CD4-positive, alpha-beta T cell treated with Interleukin-4 for 4 hours (primary cell): ENCODE results near the gene DUSP7.

Source experiments
- DNase-seq: peaks from one replicate; pipeline ENCODE4 v3.0.0-alpha.2; 2020

The DUSP7 gene

DNA sequence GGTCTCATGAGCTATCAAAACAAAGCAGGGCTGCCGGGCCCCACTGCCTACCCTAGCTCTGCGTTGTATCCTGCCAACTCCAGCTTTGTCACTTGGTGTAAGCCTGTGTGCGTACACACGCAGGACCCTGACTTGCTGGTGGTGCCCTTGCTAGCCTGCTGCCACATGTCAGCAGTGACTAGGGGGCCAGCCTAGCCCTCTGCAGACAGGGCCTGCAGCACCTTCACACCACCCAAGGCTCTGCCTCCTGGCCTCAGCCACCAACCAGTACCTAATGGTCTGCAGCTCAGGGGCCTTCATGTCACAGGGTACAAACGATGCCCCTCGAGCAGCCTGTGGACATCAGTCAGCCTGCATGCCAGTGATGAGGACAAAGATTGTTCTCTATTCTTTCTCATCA, 30.1 kb upstream of the DUSP7 start:
- DNase-seq: no peak

DNA sequence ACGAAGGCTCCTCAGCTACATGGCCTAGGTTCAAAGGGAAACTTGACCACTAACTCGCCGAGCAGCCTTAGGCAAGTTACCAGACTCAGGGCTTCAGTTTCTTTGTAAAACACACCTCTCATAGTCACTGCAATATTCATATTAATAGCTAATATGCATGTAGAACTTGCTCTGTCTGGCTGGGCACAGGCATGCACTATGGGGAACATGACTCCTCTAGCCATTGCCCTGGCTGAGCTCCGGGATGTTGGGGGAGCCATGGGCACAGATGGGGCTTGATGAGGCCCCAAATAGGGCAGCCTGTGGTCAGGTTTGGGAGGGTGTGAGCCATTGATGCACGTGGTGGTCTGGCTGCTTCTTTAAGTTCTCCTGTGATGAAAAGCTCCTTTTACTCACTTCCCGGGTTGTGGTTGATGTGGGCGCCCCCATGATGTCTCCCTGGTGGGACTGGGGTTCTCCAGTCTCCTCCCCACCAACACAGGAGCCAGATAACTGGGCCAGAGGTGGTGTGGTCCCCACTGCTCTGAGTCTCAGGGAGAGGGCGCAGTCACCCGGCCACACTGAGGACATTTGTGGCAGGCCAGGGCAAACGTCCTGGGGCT, 29.4 kb upstream of the DUSP7 start:
- DNase-seq: no peak

DNA sequence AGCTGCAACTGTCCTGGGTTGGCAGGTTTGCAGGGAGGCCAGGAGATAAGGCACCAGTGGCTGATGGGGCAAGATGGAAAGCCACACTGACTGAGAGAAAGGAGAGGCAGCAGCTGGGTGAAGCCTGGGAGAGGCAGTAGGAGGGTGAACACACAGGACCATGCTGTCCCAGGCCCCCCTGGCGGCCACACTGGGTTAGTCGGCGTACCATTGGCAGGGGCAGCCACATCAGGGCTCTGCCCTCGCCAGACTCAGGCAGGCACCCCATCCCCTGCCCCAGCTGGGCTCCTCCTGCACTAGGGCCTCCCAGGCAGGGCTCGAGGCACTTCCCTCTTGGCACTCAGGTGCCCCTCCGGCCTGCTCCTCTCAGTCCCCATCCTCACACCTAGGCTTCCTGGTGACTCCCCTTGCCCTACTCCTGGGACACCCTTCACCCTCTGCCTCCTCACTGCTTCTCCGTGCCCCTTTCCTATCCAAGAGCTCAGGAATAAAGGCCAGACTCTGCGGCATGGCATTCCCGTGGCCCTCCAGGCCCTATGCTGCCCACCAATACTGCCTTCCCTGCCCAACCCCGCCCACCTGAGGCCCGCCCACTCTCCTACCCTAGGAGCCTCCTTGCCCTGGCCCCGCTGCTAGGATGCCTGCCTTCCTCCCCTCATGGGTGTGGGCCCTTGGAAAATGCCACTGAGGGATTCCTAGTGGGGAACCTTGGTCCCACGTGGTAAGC, 28.7 kb upstream of the DUSP7 start:
- DNase-seq: no peak

DNA sequence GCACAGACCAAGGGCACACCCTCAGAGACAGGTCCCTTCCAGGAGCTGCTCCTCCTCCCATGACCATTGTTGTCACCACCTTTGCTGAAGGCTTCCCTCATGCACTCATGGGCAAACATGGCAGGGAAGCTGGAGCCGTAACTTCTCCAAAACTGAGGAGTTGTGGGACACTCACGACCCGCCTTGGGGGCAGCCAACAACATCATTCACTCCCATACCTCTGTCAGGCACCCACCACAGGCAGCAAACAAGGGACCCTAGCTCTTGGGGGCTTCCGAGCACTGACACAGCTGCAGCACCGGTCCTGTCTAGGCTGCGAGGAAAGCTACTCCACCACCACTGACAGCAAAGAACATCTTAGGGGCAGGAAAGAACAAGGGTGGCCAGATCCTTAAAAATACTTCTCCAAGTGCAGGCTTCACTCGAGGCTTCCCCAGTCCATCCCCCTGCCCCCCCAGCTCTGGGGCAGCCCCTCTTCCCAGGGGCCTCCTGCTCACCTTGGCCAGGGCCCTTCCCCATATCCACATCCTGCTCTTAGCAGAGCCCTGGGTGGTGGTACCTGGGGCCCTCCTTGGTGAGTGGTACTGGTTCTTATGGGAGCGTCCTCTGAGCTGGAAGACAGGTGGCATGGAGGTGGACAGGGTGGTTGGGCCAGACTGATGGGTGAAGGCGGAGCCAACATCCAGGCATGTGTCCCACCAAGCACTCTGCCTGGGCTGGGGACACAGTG, 28.0 kb upstream of the DUSP7 start:
- no peak for DNase-seq

DNA sequence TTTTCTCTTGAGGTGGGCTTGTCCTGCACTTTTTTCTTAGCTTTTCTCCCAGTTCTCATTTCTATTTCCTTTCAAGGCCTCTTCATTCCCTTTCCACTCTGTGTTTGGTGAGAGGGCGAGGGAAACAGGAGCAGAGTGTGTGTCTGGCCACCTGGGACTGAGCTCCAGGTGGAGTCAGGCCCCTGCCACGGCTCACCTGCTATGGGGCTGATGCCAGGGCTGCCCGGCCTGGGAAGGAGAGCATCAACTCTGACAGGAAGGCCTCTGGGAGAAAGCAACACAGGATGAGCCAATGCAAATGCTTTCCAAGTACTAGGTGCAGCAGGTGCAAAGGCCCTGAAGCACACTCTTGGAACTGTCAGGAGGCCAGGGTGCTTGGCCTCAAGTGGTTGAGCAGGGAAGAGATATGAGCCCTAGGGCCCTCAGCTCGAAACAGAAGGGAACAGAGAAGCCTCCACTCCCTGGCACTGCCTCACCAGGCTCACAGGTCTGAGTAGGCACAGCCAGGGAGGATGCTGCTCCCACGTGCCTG, 27.3 kb upstream of the DUSP7 start:
- no peak for DNase-seq

DNA sequence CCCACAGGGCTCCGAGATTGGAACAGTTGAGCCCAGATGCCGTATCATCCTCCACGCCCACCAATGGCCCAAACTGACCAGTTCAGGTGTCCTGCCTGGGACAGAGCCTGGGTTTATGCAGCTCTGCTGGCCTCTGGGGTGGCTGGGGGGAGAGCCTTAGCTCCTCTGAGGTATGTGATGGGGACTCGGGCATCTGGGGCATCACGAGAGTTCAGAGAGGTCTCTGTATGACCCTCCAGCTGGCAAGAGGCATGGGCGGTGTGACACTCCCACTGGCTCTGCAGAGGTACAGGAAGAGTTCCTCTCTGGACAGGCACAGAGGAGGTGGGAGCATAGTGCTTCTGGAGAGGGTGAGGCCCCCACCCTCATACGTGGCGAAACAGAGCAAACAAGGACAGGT, 26.6 kb upstream of the DUSP7 start:
- DNase-seq: no peak

DNA sequence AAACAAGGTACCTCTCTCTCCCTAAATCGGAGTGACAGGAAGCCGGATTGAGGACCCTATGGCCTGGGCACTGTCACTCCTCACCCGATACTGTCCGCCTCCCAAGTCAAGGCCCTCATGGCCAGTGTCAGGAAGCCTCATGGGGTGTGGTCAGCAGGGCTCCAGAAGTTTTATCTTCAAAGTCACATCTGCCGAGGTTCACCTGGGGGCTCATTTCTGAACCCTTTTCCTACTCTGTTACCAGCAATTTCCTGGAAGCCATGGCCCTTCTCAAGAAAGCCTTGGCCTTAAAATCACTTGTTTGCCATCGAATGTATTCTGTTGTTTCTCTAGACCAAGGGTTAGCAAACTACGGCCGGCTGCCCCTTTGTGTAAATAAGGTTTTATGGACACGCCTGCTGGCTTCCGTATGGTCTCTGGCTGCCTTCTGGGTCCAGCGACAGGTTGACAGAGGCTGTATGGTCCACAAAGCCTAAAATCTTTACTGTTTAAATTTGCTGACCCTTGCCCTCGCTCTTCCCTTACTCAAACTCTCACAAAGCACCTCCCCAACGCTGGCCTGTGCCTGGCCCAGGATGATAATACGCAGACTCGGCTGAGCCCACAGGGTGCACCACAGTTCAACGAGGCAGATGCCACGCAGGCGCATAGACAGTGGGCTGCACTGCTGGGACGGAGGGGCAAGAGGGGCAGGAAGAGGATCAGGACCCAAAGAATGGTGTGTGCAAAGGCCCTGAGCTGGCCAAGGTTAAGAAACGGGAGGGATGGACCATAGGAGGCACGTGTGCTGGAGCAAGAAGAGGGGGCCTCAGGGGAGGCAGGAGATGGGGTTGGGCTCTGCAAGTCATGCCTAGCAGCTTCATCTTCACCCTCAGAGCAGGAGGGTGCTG, 24.7 kb upstream of the DUSP7 start:
- no peak for DNase-seq

DNA sequence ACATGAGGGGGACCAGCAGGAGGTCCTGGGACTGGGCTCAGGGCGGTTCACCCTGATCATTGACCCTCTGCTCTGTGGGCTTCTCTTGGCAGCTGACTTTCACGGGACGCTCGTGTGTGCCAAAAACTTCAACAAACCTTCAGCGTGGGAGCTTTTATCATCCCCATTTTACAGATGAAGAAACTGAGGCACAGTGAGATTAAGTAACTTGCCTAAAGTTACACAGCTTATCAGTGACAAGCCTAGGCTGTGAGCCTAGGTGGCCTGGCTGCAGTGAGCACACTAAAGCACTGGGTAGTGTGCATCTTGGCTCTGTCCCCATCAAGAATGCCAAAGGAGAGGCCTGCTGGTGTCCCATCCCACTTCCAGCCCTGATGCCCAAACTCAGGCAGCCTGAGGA, 23.6 kb upstream of the DUSP7 start:
- DNase-seq: no peak

DNA sequence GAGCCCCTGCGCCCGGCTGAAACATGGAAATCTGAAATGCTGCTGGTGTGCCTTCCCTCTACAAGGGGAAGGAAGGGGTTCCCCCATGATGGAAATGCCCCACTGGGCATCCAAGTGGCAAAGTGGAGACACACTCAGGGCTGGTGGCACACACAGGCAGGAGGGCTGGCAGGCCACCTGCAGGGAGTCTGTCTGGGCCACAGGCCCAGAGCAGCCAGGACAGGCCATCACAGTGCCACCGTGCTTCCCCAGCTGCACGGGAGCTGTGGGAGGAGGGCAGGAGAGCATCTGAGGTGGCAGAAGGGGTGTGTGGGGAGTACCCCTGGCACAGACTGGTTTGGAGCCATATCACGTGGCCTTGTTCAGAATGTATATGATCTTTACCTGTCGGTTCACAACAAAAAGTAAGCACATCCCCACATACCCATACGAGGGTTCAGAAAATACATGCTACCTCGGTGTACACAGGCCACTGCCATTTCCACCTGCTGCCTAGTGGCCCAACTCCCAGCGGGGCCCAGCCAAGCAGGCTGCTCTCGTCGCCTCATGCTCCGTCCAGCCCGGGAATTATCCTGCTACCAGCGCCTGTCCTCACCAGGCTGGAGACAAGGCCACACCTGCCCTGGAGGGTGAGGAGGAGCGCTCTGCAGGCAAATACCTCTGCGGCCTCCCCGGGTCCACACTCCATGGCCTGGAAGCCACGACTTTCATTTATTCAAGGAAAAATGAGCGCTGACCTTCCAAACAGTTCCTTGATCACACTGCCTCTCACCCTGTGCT, 22.6 kb upstream of the DUSP7 start:
- DNase-seq: no peak

DNA sequence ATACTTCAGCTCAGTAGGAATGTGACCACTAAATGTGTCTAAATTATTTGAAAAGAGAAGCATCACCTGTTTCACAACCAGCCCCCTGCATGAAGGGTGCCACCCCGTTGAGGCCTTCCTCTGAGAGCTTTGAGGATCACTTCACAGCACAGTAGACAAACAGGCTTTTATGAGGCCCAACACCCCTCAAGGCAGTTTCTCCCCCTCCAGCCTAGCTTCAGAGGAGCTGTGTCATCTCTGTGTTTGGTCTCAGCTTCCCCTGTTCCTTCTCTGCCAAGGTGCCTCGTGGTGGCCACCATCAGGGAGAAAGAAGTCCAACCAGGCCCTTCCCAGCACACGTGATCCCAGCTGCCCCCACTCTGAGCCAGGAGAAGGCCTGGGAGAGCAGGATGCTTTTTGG, 21.6 kb upstream of the DUSP7 start:
- no peak for DNase-seq

DNA sequence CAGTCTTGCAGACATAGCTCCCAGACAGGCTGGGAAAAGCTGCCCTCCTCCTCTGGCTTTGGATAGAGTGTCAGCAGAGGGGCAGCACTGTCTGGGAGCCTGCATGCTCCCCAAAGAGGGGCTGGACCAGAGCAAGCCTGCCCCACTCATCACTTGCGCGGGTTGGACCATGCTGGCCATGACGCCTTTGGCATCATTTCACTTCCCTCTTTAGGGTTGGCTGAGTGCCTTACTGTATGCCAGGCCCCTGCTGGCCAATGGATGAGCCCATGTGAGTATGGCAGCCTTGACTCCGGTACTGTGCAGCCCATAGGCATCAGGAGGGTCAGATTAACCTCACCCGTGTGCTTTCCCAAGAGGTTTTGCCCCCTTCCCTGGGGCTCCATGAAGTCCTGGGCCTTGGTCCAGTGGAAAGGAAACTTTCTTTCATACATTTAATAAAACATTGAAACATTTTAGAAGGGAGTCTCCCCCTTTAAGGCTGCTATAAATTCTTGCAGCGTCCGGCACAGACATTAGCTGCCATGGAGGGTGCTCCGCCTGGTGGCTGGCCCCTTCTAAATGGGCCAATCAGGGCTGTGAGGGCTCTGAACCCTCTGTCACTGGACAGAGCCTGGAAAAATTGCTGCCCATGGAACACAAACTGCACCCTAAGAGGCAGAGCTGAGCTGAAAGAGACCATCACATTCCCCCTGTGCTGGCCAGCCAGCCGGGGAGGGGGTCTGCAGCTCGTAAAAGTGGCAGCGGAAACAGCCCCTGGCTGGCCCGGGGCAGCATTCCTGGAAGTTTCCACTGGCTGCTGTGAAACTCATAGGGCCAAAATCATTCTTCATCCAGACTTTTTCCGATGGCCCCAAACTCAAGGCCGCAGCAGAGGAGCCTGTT, 20.8 kb upstream of the DUSP7 start:
- no peak for DNase-seq

DNA sequence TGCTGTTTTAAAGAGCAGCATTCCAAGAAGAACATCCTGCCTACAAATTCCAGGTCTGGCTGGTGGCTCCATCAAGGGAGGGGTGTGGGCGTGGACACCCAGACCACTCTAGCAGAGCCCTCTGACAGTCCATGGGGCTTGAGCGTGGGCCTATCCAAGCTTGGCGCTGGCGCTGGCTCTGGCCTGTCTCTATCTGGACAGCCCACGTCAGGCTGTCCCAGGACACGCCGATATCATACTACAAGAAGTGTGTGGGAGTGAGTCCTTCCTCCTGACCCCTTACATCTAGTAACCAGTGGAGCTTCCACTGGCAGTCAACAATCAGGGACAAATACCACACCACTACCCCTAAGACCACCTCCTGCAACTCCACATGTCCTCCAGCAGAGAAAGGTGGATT, 17.1 kb upstream of the DUSP7 start:
- DNase-seq: no peak

DNA sequence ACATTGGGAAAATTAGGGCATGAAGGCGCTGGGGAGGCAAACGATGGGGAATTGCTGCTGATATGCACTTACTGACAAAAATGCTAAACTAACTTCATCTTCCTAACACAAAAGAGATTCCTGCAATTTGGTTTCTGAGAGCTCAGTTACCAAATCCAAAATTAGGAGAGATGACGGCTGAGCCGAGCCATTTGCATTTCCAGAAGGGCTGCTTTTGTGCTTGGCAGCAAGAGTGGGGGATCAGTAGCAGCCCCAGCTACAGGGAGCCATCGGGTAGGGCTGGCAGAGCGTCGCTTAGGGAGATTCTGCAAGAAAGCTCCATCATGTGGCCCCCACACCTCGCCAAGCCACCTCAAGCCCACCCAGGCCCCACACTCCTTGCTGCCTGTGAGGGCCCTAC, 16.1 kb upstream of the DUSP7 start:
- DNase-seq: no peak

DNA sequence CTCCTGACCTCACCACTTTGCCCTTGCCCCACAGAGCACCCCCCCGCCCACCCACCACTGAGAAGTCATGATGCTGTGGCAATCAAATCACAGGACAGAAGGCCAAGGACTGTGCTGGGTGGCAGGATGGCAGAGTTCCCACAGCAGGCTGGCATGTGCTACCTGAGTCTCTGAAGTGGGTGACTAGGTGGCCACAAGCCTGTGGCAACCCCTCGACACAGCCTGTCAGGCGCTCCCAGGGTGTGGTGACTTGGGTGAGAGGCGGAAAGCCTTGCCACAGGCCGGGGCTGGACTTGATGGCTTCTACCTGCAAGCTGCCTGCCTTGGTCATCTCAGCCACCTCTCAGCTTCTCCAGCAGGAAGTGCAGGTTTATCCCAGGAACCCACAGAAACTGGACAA, 15.6 kb upstream of the DUSP7 start:
- DNase-seq: no peak

DNA sequence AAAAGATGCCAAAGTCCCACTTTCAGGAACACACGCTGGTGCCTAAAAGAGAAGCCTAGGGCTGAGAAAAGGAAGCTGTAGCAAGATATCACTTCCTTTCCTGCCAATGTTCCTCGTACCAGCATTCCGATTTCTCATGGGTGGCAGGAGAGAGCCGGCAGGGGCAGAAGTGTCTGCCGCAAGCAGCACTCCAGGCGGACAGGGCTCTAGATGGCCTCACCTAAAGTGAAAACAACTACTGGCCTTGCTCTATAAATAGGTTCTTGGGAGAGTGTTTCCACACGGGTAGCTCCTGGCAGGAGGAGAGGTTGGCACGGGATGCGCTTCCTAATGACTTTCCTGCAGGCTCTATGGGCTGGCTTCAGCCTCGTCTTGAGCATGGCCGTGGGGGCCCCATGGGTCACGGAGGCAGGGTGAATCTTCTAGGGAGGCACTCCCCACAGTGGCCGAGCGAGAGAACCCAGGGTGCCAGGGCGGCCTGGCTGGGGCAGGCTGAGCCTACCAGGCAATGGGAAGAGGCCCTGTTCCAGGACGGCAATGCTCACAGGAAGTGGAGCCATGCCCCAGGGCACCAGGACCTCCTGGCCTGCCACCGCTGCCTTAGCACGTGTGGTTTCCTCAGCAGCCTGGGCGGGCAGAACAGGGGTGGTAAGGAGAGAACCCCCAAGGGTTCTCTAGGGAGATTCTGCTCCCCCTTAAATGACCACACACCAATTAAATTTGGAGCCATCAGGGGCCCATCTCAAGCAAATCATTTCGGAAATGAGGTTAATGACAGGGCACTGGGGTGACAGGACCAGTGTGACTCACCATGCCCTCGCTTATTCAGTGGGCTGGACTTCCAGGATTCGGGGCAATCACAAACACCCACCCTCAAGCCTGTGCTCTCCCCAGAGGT, 14.6 kb upstream of the DUSP7 start:
- DNase-seq: no peak

DNA sequence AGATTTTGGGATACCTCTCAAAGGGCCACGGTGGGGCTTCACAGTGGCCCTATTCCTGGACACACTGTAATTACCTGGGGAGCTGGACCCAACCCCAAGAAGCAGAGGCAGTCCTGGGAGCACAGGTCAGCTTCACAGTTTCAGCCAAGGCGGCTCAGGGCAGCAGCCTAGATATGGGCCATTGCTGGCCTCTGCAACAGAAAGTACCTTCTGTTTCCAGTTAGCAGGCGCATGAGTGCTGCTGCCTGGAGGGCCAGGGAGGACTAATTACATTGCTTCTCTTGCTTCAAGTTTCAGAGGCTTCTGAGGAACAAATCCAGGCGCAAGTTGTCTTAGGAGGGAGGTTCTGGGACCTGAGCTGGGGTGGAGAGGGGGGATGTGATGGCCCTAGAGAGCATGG, 13.5 kb upstream of the DUSP7 start:
- DNase-seq: no peak

DNA sequence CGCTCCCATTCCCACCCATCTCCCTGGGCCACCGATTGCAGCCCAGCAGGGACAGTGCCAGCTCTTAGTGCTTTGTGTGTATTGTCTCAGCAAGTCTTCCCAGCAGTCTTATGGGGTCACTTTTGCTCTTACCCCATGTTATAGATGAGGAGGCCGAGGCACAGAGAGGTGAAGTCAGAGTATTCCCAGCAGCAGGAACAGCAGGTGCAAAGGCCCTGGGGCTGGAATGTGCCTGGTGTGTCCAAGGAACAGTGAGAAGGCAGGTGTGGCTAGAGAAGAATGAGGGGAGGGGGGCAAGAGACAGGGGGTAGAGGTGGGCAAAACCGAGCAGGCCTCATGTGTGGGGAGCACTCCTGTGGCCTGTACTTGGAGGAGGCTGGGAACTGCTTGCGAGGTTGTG, 12.8 kb upstream of the DUSP7 start:
- DNase-seq: no peak

DNA sequence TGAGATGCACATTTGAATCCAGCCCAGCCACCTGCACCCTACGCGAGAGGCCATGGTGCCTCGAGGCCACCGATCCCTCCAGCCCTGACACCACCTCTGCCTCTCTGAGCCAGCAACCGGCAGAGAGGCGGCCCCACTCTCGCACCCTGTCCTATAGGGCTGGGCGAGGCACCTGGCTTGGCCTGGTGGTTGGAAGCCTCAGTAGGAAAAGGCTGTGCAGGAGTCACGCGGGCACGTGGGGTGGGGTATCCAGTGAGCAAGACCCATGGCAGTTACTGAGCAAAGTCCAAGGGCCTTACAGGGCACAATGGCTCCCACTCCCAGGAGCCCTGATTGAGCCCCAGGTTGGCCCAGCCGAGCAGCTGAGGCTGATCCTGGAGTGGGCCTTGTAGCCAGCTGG, 12.4 kb upstream of the DUSP7 start:
- DNase-seq: no peak

DNA sequence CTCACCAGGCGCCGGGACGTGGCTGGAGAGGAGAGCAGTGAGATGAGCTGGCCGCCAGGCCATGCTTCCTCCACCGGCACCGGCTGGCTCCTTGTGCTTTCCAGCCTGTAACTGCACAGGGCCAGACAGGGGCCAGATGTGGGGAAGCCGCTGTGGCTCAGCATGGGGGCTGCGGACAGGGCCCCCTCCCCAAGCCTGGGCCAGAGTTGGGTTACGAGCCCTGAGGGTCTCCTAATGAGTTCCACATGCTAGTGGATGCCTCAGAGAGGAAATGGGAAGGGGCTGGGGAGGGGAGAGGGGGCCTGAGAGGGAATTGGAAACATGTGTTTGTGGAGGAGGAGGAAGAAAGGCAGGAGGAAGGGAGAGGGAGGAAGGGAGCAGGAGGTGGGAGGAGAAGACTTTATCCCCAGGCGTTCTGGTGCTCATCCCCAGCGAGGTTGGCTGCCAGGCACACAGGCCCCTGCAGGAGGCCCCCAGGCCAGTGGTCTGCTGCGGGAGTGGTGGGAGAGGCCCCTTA, 11.7 kb upstream of the DUSP7 start:
- no peak for DNase-seq

DNA sequence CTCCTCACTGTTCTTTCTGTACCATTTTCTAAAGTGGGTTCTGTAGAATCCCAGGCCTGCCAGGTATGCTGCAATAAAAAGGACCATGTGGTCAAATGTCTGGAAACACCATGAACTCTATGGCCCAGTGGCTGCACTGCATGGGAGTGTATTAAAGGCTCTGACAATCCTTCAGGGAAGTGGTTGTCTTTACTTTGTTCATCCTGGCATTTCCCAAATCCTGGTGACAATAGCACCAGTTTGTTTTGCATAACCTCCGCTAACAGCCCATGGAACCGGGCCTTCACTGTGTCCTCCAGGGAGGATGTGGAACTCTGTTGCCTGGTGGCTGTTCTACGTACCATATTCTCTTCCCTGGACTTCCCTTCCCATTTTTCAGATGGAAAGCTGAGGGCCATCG, 11.2 kb upstream of the DUSP7 start:
- no peak for DNase-seq
